HCT116 (cell line): ENCODE data around the gene SAMD10. TPM values are rescaled to one million over a fixed set of nuclear protein-coding genes. Genes with fewer than 3 reads are reported as not detected.

Experiments
- ATAC-seq: fragments of 200-7000 bp; cut with Tn5 transposase; 2 replicates; pipeline ENCODE4 v1.9.1; 2020; ENCODE audit warnings: mild to moderate bottlenecking, moderate library complexity
- BruUV-seq: library from RNA; stranded (reverse); fragments of 400-500 nt; replicated peaks from 2 replicates; lab custom pipeline; 2021; lab: Mats Ljungman, UMichigan
- CTCF ChIA-PET: fragments of 300-600 bp; sonication (Branson Sonifier 250); formaldehyde crosslinking; loops from one replicate; lab custom pipeline; 2021; ENCODE audit warnings: antibody characterized with exemption; lab: Charles Lee
- POLR2A ChIA-PET: fragments of 300-600, 350-600 bp; sonication (Branson Sonifier 250); formaldehyde crosslinking; loops from one replicate; lab custom pipeline; 2021; ENCODE audit warnings: antibody characterized with exemption; lab: Charles Lee
- RAD21 ChIA-PET, 2 experiments: fragments of 300-600 bp; sonication (Branson Sonifier 250); formaldehyde crosslinking; loops; one replicate each; lab custom pipeline; 2023; ENCODE audit warnings: low total read pairs in 2 of 2; ENCODE audit not compliant: uncharacterized antibody in 2 of 2, unreplicated experiment in 2 of 2, low non-redundant PET in 1 of 2; lab: Charles Lee
- DNase-seq: peaks from one replicate; pipeline ENCODE4 v3.0.0-alpha.2; 2010; ENCODE audit warnings: low read depth, low spot score
- H2AFZ ChIP-seq: fragments of 200-600 bp; shearing (Covaris generic), sonication (generic); 2 replicates; pipeline ENCODE4 v1.6.1; 2017; ENCODE audit warnings: low read depth, mixed run types, mixed read lengths, antibody characterized with exemption, low read length; ENCODE audit not compliant: poor library complexity, severe bottlenecking
- H3K27ac ChIP-seq: 2 replicates; pipeline ENCODE4 v1.5.1; 2012; ENCODE audit warnings: low read depth, low read length
- H3K27me3 ChIP-seq: fragments of 200-600 bp; sonication (generic); 2 replicates; pipeline ENCODE4 v1.6.1; 2016; ENCODE audit warnings: mixed run types, low read length, mixed read lengths; ENCODE audit not compliant: insufficient read depth
- H3K36me3 ChIP-seq, 2 experiments: fragments of 200-500 bp in 1 of 2; fragments of 200-600 bp in 1 of 2; sonication (Bioruptor generic) in 1 of 2; sonication (generic) in 1 of 2; 2 replicates each; pipeline versions ENCODE4 v1.5.1 to v1.6.1; 2014 to 2016; ENCODE audit warnings: low read length in 2 of 2, inconsistent platforms in 1 of 2, mixed read lengths in 1 of 2, mixed run types in 1 of 2; ENCODE audit not compliant: insufficient read depth in 2 of 2, control insufficient read depth in 1 of 2
- H3K4me1 ChIP-seq, 2 experiments: fragments of 200-600 bp in 1 of 2; sonication (generic) in 1 of 2; 2 replicates each; pipeline versions ENCODE4 v1.5.1 to v1.6.1; 2012 to 2017; ENCODE audit warnings: low read length in 2 of 2, inconsistent platforms in 1 of 2, mild to moderate bottlenecking in 1 of 2, mixed read lengths in 1 of 2, mixed run types in 1 of 2, moderate library complexity in 1 of 2; ENCODE audit not compliant: insufficient read depth in 2 of 2, control insufficient read depth in 1 of 2
- H3K4me2 ChIP-seq: fragments of 200-600 bp; sonication (generic); 2 replicates; pipeline ENCODE4 v1.6.1; 2017; ENCODE audit warnings: mixed run types, low read length, mixed read lengths
- H3K4me3 ChIP-seq, 2 experiments: fragments of 200-600 bp in 1 of 2; sonication (generic) in 1 of 2; replicated peaks in 1 of 2; 2 replicates each; pipeline ENCODE4 v1.5.1; 2011 to 2016; ENCODE audit warnings: low read length in 2 of 2, control low read depth in 1 of 2, low read depth in 1 of 2, mild to moderate bottlenecking in 1 of 2, mixed read lengths in 1 of 2, mixed run types in 1 of 2
- H3K79me2 ChIP-seq: fragments of 200-600 bp; sonication (generic); 2 replicates; pipeline ENCODE4 v1.6.1; 2017; ENCODE audit warnings: mild to moderate bottlenecking, mixed run types, low read length, moderate library complexity, mixed read lengths; ENCODE audit not compliant: insufficient read depth
- H3K9ac ChIP-seq: fragments of 200-600 bp; sonication (generic); 2 replicates; pipeline ENCODE4 v1.6.1; 2016; ENCODE audit warnings: low read length, mixed read lengths
- H3K9me2 ChIP-seq: fragments of 200-600 bp; sonication (generic), shearing (Covaris generic); 2 replicates; pipeline ENCODE4 v1.6.1; 2017; ENCODE audit warnings: mixed run types, mild to moderate bottlenecking, moderate library complexity; ENCODE audit not compliant: insufficient read depth
- H3K9me3 ChIP-seq, 2 experiments: fragments of 200-500 bp in 1 of 2; fragments of 200-600 bp in 1 of 2; sonication (Bioruptor generic) in 1 of 2; sonication (generic) in 1 of 2; 2 replicates each; pipeline ENCODE4 v1.6.1; 2014 to 2017; ENCODE audit warnings: low read length in 2 of 2, mixed read lengths in 2 of 2, inconsistent platforms in 1 of 2, low read depth in 1 of 2, mild to moderate bottlenecking in 1 of 2, mixed run types in 1 of 2, moderate library complexity in 1 of 2; ENCODE audit not compliant: control insufficient read depth in 1 of 2, insufficient read depth in 1 of 2
- H4K20me1 ChIP-seq: fragments of 200-600 bp; sonication (generic), shearing (Covaris generic); 2 replicates; pipeline ENCODE4 v1.6.1; 2017; ENCODE audit warnings: mixed run types, mild to moderate bottlenecking, moderate library complexity; ENCODE audit not compliant: insufficient read depth
- CTCF ChIP-seq, 3 experiments: fragments of 200-600 bp in 1 of 3; sonication (generic) in 1 of 3; IDR thresholded peaks in 2 of 3; conservative IDR thresholded peaks in 1 of 3; 2 replicates each; pipeline ENCODE4 v1.5.1; 2012 to 2017; ENCODE audit warnings: low read depth in 2 of 3, low read length in 2 of 3, antibody characterized with exemption in 1 of 3, borderline replicate concordance in 1 of 3, control low read depth in 1 of 3, mild to moderate bottlenecking in 1 of 3, mixed read lengths in 1 of 3, mixed run types in 1 of 3, moderate library complexity in 1 of 3; ENCODE audit not compliant: insufficient read depth in 1 of 3
- POLR2AphosphoS5 ChIP-seq: IDR thresholded peaks from 2 replicates; pipeline ENCODE4 v1.6.1; 2011; ENCODE audit warnings: mild to moderate bottlenecking, low read depth, low read length, moderate library complexity
- SRF ChIP-seq: IDR thresholded peaks from 2 replicates; pipeline ENCODE4 v1.6.1; 2012; ENCODE audit warnings: low read depth
- ZFX ChIP-seq: fragments of 450-650 bp; IDR thresholded peaks from 2 replicates; pipeline ENCODE4 v1.6.1; 2017
- intact Hi-C: fragments of 100-400 bp; cut with micrococcal nuclease; formaldehyde crosslinking; loops from 2 replicates; pipeline ENCODE4 v1.10.0; 2022
- total RNA-seq: library from RNA; stranded (reverse); gene quantifications from one replicate; pipeline ENCODE4 v1.2.1, GENCODE V29; 2021; ENCODE audit not compliant: unreplicated experiment

Gene SAMD10
- total RNA-seq, 1 experiment from 2014 or later, result 4.2 TPM

DNA sequence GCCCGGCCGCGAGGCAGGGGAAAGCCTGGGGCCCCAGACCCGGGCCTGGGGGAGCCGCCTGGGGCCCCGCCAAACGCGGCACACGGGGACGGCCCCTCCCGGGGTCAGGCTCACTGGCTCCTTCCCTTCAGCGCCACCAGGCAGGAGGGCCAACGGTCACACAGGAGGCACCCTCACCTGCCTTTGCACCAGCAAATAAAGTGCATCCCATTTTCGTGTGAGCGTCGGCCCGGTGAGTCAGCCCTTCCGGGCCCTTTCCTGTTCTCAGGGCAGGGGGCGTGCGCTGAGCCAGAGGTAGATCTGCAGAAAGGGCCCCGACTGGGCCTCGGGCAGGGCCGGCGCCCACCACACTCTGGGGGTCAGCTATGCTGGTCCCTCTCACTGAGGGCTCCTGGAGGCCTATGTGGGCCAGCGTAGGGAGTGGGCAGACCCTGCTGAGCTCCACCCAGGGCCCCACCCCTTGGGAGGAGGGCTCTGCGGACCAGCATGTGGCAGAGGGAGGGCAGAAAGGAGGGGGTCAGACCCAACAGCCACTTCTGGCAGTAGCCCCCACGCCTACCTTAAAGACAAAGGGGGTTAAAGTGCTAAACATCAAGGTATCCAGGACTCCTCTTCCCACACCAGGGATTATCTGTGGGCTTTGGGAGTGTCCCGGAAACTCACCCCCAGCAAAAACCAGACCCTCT, 22.3 kb downstream of the SAMD10 start:
- ChIA-PET RAD21 (no interaction called here), POLR2A (interaction anchor here (0.8 to 1.5 kb wide), 7 partner anchors 10 to 421 kb away, joined by 3 to 5 read pairs (median 3); partner anchors contain the start of genes SAMD10 and TPD52L2), CTCF (interaction anchor here (2.1 kb wide), 1 partner anchor 17 kb away, joined by 12 read pairs; no protein-coding TSS in a partner anchor)
- Histone ChIP-seq H3K79me2 (peaks cover 40% of the 10 kb centered on the region), H3K4me2 (peak overlapping the region; percentile 91), H3K4me3 (peak overlapping the region; percentile 66 to 96), H3K4me1 (peaks cover 17 to 53% of the 10 kb centered on the region in 2 experiments; a peak in 3 of 4 replicates), H2AFZ (no peak overlapping the region), H3K36me3 (no peaks in the 10 kb centered on the region; a peak in 1 of 4 replicates), H3K27me3 (no peaks in the 10 kb centered on the region), H3K27ac (peak overlapping the region; percentile 79), H3K9ac (peak overlapping the region; percentile 90), H3K9me3 (no peaks in the 10 kb centered on the region), H3K9me2 (no peaks in the 10 kb centered on the region)
- intact Hi-C loops, result loop anchor here (2.0 to 5.0 kb wide), 2 partner anchors 24 to 260 kb away; partner anchors contain the start of genes PRPF6 and TNFRSF6B
- ATAC-seq (peak; percentile 78), DNase-seq (peak; percentile 73)
- TSS peak; percentile 31 for BruUV-seq
- TF ChIP-seq POLR2AphosphoS5, result peak; percentile 89
- peak; percentile 72; the same call in 1 of the 2 replicates for TF ChIP-seq ZFX
- 0 out of 6 replicates have a peak, but pooled peaks of 1 of the 3 experiments have one; percentile 12 for TF ChIP-seq CTCF (IDR thresholded peaks at IDR 0.05 in 2 of 3, conservative IDR thresholded peaks at IDR 0.05 in 1 of 3; ENCODE audit: borderline replicate concordance in 1 of 3, insufficient read depth in 1 of 3, low read depth in 2 of 3, low read length in 2 of 3)
- TF ChIP-seq SRF, result no peak
- TF ChIP-seq, all 23 proteins: peak for 3
- H4K20me1 ChIP-seq, result no peaks in the 10 kb centered on the region
